NCI-H2227 (cell line): Measurements from ENCODE around the gene FAM83F.

Experiments used
- DNase-seq: peaks from one replicate; lab custom pipeline; 2025; ENCODE audit not compliant: unreplicated experiment; lab: John Stamatoyannopoulos, UW

FAM83F gene

GRCh38 chr22:40056154-40056553 is 61.4 kb downstream of the FAM83F start:
- DNase-seq = no peak

- DNase-seq = no peak
Observed at GRCh38 chr22:40056559-40056958, 61.8 kb downstream of the FAM83F start.

- DNase-seq = no peak
Observed at GRCh38 chr22:40057652-40058051, 62.9 kb downstream of the FAM83F start.

- no peak for DNase-seq
Observed at GRCh38 chr22:40058265-40058664, 63.5 kb downstream of the FAM83F start.

- no peak for DNase-seq
Observed at GRCh38 chr22:40065981-40066380, 71.2 kb downstream of the FAM83F start.

- no peak for DNase-seq
Observed at GRCh38 chr22:40067639-40068038, 72.9 kb downstream of the FAM83F start.

- no peak for DNase-seq
Observed at GRCh38 chr22:40070701-40071100, 75.9 kb downstream of the FAM83F start.

GRCh38 chr22:40071720-40072119 is 77.0 kb downstream of the FAM83F start:
- no peak for DNase-seq

- DNase-seq = no peak
Observed at GRCh38 chr22:40076702-40077645, 82.2 kb downstream of the FAM83F start.

GRCh38 chr22:40077646-40078016 is 82.9 kb downstream of the FAM83F start:
- no peak for DNase-seq

GRCh38 chr22:40081662-40082061 is 86.9 kb downstream of the FAM83F start:
- DNase-seq = no peak

GRCh38 chr22:40082184-40082583 is 87.4 kb downstream of the FAM83F start:
- no peak for DNase-seq

- no peak for DNase-seq
Observed at GRCh38 chr22:40083794-40084193, 89.0 kb downstream of the FAM83F start.

GRCh38 chr22:40084246-40084645 is 89.5 kb downstream of the FAM83F start:
- DNase-seq = no peak

- DNase-seq = no peak
Observed at GRCh38 chr22:40088818-40089217, 94.1 kb downstream of the FAM83F start.
